GM19455 (cell line): ENCODE results near the gene ZFAND3.
"Not testable (repeated sequence)": the region's sequence is repeated elsewhere in the genome, so short reads cannot be mapped to it uniquely, and the experiment has no call there.

Experiments used
- ATAC-seq: cut with Tn5 transposase; IDR thresholded peaks from one replicate; pipeline ENCODE4 v1.9.1; 2021; ENCODE audit not compliant: unreplicated experiment

Gene ZFAND3

DNA sequence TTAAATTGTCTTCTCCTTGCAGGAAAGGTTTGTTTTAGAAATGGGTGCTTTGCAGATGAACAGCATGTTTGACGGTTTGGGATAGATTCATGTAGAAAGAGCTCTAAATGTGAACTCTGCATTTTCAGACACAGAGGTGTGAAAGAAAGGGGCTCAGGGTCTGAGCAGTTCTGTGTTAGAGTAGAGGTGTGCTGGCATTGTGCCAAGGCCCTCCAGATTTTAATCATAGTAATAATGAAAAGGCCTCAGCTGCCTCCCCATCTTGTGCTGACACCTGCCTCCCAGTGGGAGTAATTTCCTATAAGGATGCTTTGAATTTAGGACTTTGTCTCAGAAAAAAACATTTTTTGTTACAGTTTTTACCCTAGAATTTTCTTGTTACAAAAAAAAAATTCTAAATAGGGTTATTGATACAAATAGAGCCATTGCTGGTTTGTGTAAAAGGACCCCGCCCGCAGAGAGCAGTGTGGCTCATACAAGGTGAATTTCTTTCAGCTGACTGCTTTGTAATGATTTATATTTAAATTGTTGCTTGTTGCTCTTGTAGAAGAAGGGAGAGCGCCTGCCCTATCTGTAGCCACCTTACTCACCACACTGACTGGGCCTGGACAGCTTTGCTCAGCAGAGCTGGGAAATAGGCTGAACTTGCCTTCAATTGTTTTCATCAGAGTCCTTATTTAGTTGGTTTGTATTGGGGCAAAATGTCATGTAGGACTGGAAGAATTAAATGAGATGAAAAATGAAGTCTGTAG, 294.5 kb downstream of the ZFAND3 start:
- no peak for ATAC-seq

- no peak for ATAC-seq
These were observed 295.6 kb downstream of the ZFAND3 start for GRCh38 chr6:38114976-38115625.

DNA sequence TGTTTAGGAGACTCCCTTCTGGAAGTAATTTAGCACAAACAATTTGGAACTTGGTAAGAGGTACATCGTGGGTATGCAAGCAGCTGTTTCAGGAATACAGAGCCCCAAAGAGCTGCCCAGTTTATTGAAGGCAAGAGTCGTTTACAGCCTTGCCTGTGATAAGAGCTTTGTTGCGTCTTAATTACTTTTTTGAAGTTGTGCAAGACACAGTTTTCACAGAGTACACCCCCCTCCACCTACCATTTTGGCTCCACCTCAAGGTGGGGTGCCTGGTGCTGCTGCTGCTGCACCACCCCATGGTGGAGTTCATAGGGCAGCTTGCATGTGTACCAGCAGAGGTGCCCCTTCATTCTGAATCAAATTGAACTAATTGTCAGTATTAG, 296.1 kb downstream of the ZFAND3 start:
- no peak for ATAC-seq

DNA sequence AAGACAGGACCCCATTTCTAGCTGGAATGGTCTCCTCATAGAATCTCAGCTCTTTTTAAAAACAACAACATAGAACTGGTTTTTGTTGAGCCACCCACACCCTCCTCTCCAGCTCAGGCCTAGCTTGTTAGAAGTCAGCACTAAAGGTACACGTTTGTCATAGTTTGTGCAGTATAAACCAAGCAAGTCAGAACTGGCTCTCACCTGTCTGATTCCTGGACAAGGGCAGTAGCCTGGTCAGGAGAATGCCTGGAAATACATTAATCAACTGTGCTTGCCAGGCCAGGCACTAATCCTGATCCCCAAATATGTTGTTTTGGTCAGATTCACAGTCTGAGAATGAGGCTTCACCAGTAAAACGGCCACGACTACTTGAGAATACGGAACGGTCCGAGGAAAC, 296.7 kb downstream of the ZFAND3 start:
- no peak for ATAC-seq

DNA sequence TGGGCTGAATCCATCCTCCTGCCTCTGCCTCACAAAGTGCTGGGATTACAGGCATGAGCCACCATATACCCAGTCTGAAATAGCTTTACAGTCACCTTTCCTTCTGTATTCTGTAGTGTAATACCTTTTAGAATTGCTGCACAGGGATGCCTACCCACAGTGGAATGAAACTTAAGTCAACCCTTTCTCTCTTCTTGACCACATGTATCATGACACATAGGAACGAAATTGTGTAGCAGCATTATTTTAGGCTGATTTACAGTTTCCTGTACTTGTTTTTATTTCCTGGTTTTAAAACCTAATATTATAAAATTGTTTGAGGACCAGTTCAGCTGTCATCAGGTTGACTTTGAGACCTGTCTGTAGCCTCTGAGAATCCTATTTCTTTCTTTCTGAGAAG, 297.8 kb downstream of the ZFAND3 start:
- ATAC-seq, result no peak

- ATAC-seq, result no peak
These were observed 299.4 kb downstream of the ZFAND3 start for GRCh38 chr6:38118791-38119365.

DNA sequence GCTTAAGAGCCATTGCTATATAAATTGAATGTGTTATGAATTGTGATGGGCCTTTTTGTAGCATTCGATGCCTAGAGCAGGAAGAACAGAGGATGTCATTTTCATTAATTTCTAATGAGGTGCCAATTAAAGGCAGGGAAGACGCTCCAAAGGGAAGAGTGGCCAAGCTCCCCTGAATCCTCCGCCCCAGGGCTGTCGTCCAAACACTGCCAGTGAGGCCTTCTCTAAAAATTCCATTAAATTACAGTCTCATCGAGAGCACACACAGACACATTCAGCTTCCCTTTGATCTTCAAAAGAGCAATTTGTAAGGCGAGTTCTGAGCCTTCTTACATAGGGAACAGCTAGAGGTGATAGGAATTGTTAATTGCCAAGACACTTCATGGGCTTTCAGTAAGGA, 300.0 kb downstream of the ZFAND3 start:
- no peak for ATAC-seq

DNA sequence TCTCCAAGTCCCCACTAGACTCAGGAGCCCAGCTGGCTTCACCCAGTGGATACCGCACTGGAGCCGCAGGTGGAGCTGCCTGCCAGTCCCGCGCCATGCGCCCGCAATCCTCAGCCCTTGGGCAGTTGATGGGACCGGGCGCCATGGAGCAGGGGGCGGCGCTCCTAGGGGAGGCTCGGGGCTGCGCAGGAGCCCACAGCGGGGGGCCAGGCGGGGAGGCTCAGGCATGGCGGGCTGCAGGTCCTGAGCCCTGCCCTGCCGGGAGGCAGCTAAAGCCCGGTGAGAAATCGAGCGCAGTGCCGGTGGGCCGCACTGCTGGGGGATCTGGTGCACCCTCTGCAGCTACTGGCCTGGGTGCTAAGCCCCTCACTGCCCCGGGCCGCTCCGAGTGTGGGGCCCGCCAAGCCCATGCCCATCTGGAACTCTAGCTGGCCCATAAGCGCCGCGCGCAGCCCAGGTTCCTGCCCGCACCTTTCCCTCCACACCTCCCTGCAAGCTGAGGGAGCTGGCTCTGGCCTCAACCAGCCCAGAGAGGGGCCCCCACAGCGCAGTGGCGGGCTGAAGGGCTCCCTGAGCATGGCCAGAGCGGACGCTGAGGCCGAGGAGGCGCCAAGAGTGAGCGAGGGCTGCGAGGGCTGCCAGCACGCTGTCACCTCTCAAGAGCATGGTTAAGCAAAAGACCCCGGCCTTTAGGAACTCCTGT, 304.8 kb downstream of the ZFAND3 start:
- not testable (repeated sequence) for ATAC-seq

DNA sequence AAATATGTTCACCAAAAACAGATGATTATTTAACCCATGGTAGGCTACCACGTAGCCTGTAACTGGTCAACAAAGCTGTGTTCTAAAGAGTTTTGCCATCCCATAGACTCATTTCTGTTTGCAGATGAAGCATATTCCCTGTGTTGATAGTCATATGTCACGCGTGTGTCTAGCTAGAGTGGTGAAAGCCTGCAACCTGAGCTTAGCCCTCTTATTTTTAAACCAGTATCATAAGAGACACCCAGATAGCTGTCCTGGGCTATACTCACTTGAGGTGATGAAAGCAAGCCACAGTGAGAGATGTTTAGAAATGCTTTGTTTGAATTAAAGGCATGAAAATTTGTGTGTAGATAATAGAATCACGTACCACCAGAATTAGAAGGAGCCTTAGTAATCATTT, 307.8 kb downstream of the ZFAND3 start:
- ATAC-seq, result no peak

- ATAC-seq, result no peak
These were observed 312.0 kb downstream of the ZFAND3 start for GRCh38 chr6:38131527-38131965.

DNA sequence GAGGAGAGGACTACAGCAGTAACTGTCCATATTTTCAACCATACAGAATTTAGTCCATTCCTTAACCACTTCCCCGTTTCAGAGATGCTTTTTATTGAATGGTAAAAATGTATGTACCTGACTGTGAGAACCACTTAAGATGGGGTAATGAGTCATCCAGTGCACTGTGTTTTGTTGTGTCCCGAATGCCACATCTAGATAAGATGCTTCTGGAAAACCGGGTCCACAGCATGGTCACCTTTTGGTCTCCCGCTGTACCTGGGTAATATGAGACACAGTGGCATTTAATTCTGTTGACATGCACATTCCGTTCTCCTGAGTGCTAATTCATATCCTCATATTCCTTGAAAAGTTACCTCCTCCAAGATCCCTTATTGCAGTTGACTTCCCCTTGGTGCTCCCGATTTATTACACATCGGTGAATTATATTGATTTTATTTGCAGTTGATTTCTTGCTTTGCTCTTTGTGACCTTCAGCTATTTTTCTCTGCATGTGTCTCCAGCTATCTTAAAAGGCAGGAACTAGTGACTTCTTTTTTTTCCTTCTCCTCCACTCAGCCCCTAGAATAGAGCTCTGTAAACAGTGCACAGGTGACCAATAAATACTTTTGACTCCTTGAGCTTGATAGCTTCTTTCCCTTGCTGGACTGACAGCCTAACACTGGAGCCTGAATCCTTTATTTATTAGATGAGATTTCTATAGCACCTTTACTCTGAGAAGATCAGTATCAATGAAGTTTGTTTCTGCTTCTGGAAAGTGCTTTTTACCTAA, 314.6 kb downstream of the ZFAND3 start:
- no peak for ATAC-seq

DNA sequence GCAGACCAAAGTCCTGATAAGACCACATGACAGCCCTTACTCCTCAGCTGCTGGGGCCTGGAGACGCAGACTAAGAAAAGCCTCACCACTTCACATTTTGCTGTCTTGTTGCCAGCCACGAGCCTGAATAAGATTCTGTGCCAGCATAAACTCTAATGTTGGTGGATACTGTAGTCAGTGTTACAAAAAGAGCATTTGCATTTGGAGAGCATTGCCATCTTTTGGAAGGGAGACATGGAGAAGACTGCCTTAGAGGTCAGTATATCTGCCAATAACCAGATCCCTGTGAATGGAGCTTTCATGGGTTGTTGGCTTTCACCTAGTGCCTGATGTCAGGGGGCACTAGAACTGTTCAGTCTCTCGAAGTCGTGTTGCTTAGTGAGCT, 315.2 kb downstream of the ZFAND3 start:
- ATAC-seq, result no peak

DNA sequence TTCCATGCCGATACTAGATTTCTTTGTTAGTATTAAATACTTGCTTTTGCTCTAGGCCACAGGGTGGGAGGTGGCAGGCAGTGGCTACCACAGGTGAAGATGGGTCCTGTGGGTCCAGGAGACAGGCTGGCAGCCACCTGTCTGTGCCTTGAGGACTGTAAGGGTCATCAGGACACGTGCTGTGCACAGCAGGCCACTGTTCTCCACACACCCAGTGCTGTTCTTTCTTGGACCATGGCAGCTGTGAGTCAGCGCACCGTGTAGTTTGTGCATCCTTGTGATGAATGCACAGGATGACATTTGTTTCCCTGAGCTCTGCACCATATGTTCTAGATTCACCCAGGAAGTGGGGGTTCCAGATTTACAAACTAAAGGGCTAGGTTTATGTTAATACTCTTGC, 317.0 kb downstream of the ZFAND3 start:
- ATAC-seq, result no peak

- no peak for ATAC-seq
These were observed 318.2 kb downstream of the ZFAND3 start for GRCh38 chr6:38137608-38138265.

- ATAC-seq, result no peak
These were observed 318.8 kb downstream of the ZFAND3 start for GRCh38 chr6:38138374-38138773.

- no peak for ATAC-seq
These were observed 321.6 kb downstream of the ZFAND3 start for GRCh38 chr6:38141085-38141484.

- no peak for ATAC-seq
These were observed 322.2 kb downstream of the ZFAND3 start for GRCh38 chr6:38141716-38142115.

- ATAC-seq, result no peak
These were observed 322.8 kb downstream of the ZFAND3 start for GRCh38 chr6:38142178-38142902.

DNA sequence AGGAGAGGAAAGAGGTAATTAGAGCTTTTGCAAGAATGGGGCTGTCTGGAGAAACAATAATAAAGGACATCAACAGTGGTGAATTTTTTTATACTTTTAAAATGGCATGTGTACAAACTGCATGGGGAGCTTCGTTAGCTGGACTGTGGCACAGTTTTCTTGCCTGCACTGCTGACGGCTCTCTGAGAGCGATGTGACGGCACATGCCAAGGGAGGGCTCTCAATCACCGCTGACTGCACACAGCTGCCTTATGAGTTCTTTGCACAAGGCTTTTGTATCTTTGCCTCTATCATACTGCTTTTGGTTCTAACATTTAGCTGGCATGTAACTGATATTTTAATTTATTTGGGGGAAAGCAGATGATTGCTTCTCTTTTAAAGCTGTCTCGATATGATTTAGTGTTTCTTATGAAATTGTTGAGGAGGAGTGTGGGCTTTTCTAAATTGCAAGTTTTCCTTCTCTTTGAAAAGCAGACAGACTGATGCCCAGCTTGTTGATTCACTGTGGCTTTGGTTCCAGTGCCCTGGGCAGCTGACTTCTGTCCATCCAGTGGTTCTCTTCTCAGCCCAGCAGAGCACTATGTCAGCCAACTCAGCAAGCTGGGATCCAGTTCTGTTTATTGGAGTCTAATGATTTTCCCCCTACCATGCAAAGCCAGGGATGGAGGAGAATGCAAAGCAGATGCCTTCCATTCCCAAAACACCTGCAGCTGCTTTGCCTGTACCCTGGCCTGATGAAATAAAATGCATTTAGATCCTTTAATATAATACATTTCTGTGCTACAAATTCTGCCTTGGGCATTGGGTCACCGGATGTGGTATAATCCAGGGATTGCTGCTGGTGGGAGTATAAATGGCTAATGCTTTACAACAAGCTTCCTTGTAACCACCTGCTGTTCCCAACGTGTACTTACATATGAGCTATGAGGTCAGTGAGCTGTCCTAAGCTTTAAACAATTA, 323.9 kb downstream of the ZFAND3 start:
- ATAC-seq, result no peak
